Superior temporal gyrus (tissue), 1 donor: ENCODE data around the gene EFNB1.
A peak's percentile ranks its signal among the peaks of the same experiment; 100 is the strongest.

Experiments used
- DNase-seq: peaks from one replicate; pipeline ENCODE4 v3.0.0-alpha.2; 2016; ENCODE audit errors: extremely low spot score

EFNB1 gene

GRCh38 chrX:68827848-68828624, 785 bp upstream of the EFNB1 start:
- peak; percentile 80 for DNase-seq

DNA sequence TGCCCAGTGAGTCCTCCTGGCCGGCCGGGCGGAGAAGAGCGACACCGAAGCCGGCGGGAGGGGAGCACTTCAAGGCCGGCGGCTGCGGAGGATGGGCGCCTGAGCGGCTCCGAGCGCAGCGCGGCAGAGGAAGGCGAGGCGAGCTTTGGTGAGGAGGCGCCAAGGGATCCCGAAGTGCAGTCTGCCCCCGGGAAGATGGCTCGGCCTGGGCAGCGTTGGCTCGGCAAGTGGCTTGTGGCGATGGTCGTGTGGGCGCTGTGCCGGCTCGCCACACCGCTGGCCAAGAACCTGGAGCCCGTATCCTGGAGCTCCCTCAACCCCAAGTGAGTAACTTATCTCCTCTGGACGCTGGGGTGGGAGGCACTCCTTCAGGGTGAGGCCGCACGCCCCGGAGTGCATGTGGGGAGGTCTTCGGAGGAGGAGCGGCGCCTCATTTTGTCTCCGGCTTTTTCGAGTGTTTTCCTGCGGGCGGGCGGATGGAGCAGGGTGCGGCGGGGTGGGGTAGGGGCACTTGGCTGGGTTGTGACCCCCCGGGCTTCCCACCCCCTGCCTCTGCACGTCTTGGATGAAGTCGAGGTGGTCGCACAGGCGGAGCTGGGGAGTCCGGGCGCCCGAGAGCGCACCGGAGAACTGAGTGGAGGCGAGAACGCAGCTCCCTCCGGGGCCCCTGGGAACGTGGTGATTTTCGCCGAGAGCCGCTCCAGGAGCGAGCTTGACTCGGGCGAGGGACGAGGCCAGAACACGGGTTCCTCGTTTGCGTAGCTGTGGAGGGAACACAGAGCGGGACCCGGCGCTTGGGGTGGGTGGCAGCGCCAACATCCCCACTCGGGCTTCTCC, 979 bp downstream of the EFNB1 start:
- no peak for DNase-seq

DNA sequence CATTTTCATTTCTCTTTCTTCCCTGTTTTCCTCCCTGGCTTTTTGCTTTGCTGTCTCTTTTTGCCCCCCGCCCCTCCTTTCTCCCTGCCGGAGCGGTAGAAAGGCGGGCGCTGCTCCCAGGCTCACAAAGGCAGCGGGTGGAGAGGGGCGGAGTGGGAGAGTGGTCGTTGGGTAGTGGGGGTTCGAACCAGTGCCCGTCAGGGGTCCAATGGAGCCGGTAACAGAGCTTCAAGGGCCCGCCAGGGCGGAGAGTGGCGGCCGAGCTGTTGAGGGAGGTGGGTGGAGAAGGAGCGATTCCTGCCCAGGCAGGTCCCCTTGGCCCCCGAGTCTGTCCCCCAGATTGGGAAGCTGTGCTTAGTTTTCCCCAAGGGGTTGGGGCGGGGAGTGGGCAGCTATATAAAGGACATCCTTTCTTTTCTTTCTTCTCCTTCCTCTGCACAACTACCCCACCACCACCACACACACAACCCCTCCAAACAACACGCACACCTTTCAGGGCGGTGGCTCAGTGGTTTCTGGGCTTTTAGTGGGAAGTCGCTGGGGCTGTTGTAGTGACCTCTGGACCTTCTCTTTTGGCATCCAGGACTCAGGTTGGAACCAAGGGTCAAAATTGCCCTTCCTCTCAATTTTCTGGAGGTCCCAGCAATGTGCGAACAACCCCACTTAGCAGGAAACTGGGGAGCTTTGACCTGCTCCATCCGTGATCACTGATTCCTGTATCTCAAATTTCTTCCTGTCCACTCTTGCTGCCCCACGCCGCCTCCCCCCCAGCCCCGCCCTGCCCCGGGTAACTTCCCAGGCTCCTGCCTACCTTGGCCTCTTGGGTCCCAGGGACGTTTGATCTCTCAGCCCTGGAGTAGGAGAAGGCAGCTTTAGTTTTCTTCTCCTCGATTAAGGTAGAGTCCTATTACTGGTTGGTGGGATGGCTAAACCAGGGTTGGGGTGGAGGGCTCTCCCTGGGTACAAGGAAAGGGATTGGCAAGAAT, 1.9 kb downstream of the EFNB1 start:
- no peak for DNase-seq

DNA sequence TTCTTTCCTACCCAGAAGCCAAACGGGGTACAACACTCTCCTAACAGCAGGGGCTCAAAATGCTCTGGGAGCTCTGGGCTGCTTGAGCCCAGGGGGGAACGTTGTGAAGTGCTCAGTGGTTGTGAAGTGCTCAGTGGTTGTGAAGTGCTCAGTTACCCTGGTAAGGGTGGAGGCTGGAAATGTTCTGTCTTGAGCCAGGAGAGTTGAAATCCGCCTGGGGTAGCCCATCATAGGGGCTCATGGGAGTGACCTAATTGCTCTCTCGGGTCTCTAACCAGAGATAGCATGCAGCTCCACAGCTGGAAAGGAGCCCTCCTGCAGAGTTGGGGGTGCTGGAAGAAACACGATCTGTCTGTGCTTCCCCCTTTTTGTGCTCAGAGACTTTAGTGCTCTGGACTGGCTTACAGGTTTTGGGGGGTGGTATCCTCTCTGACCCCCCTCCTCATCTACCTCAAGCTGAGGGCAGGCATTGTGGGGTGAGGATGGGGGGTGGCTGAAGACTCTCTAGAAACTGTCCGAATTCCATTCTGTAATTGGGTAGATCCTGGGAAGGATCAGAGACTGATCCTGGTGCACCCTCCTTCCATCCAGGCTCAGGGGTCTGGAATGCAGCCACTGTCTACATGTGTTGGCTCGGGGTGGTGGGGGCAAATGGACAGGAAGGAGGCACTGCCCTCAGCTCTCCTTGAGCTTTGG, 2.7 kb downstream of the EFNB1 start:
- DNase-seq, result no peak

GRCh38 chrX:68832101-68832416, 3.2 kb downstream of the EFNB1 start:
- DNase-seq, result no peak

GRCh38 chrX:68832516-68833447, 4.0 kb downstream of the EFNB1 start:
- DNase-seq, result no peak

GRCh38 chrX:68833448-68833805, 4.6 kb downstream of the EFNB1 start:
- DNase-seq, result no peak

DNA sequence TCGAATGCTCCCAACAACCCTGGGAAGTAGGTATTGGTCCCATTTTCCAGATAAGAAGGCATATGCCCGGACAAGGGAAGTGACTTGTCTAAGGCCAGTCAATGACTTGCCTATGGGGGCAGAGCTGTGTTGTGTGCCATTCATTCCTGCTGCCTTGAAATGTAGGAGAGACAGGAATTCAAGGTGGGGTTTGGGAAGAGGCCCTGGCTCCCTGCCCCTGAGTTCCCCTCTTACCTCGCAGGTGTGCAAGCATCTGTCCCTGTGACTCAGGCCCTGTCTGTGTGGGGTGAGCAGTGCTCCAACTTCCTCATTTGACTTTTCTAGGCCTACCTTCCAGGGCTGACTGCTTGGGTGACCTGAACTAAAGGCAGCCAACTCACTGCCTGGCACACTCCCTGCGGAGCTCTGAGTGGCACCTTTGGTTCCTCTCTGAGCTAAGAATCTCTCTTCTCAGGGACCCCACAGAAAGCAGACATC, 5.1 kb downstream of the EFNB1 start:
- no peak for DNase-seq

DNA sequence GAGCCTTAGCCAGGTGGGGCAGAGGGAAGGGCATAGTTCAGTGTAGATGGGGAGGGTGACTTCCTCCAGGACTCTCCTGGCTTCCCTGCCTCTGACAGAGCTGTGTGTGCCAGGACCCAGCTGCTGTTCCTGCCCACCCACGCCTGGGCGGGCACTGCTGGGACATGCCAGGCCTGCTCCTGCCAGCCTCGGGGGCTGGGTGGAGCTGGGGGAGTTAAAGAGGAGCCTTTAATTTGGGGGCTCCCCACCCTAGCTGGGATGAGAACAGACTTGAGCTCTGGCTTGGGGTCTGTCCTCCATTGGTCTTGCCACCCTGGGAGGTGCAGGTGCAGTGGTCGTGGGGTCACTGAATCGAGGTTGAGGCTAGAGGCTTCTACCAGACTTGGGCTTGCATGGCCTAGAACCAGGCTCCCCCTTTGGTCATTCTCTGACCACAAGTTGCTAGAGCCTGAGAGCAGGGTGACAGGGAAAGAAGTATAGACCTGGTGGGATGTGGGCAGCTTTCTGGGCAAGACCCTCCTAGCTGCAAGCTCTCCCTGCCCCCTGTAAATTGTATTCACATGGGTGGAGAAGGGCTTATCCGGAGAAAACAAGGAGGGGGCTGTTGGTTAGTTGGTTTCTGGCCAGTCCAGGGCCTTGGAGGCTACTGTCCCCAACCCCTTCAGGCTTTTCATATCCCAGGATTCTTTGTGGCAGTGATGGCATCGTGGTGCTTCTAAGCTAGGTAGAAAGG, 5.7 kb downstream of the EFNB1 start:
- no peak for DNase-seq

- no peak for DNase-seq
Observed at GRCh38 chrX:68835104-68835442, 6.3 kb downstream of the EFNB1 start.

DNA sequence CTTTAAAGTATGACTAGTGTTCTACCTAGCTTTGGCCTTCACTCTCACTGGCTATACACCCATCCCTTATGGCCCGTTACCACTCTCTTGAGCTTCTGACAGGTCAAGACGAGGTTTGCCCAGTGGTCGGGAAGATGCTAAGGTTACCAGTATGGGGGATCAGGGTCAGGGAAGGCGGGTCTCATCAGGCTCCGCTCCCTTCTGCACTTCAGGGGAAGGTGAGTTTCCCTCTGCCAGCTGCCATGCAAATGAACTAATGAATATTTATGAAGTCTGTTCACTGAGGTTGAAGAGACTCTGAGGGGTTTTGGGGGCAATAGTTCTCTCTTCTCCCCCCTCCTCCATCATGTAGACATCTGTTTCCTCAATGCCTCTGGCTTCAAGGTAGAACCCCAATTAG, 6.6 kb downstream of the EFNB1 start:
- DNase-seq, result no peak

GRCh38 chrX:68837119-68837518, 8.3 kb downstream of the EFNB1 start:
- no peak for DNase-seq

DNA sequence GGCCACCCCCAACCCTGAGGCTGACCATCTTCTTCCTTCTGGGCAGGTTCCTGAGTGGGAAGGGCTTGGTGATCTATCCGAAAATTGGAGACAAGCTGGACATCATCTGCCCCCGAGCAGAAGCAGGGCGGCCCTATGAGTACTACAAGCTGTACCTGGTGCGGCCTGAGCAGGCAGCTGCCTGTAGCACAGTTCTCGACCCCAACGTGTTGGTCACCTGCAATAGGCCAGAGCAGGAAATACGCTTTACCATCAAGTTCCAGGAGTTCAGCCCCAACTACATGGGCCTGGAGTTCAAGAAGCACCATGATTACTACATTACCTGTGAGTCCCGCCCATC, 9.7 kb downstream of the EFNB1 start:
- no peak for DNase-seq

- no peak for DNase-seq
Observed at GRCh38 chrX:68839771-68840170, 10.9 kb downstream of the EFNB1 start.

DNA sequence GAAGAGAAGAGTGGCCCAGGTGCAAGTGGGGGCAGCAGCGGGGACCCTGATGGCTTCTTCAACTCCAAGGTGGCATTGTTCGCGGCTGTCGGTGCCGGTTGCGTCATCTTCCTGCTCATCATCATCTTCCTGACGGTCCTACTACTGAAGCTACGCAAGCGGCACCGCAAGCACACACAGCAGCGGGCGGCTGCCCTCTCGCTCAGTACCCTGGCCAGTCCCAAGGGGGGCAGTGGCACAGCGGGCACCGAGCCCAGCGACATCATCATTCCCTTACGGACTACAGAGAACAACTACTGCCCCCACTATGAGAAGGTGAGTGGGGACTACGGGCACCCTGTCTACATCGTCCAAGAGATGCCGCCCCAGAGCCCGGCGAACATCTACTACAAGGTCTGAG, 11.4 kb downstream of the EFNB1 start:
- no peak for DNase-seq

DNA sequence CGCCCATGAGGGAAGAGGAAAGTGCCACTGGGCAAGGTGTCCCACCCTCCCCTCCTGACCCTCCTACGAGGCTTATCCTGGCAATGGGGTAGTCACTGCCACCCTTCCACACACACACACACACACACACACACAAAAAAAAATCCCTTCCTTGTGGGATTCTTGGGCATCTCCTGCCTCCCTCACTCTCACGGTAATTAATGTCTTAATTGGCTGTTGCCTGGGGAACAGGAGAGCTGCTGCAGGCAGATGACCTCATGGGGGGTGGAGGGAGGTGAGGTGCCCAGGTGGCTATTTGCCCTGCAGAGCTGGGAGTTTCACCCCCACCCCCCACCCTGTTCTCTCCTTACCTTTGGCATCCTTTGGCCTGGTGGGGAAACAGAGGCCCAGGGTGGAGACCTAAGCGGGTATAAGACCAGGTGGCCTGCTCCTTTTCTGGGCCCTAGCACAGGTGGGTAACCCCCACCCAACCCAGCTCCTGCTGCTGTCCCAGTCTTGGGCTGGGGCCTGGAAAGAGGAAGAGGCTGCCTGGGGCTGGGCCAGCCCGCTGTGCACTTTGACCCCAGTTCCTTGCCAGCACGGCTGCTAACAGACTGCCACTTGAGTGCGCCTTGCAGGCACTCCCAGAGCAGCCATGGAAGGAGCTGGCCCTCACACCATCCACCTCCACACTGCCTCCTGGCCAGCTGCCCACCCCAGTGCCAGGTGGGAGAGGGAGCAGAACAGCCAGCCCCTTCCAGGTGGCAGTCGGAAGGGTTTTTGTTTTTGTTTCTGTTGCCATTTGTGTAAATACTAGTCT, 12.6 kb downstream of the EFNB1 start:
- DNase-seq, result no peak

GRCh38 chrX:68842351-68842750, 13.5 kb downstream of the EFNB1 start:
- no peak for DNase-seq

DNA sequence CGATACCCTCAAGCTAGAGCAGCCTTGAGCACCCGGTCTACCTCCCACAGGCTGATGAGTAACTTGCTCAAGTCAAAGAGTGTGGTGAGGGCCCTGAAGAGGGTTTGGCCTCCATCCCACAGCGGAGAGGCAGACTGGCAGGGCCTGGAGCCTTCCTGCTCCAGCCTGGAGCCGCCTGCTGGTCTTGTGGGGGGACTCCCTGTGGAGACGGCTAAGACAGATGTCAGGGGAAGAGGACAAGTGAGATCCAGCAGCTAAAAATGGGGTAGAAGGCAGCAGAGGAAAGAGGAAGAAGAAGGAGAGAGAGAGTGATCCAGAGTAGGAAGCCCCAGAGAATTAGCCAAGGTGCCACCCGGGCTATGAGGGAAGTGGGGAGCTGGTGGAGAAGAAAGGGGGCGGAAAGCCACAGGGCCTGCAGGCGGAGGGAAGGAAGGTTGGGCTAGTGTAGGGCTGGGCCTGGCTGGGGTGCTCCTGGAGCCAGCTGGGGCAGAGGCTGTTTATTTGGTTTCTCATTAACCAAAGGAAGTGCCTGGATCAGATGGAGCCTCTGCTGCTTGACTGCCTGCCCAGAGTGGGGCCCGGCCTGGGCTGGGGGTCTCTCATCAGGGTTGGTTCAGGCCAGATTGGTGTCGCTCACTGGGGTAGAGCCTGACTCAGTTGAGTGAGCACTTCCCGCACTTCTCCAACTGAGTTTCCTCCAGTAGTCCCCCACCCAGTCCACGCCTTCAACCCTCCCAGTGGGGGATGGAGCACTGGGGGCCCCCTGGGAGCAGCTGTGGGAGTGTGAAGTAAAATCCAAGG, 14.2 kb downstream of the EFNB1 start:
- DNase-seq, result no peak
